HepG2 (cell line): Measurements from ENCODE around the gene STEAP1. TPM values are rescaled to one million over a fixed set of nuclear protein-coding genes. Genes with fewer than 3 reads are reported as not detected.

Experiments used
- AHR ChIP-seq: IDR thresholded peaks from 2 replicates; pipeline ENCODE4 v1.6.1; 2018; ENCODE audit warnings: missing genetic modification reagents, missing compliant biosample characterization
- ARID5B ChIP-seq: IDR thresholded peaks from 2 replicates; pipeline ENCODE4 v1.4.0; 2020; ENCODE audit warnings: mild to moderate bottlenecking, missing genetic modification reagents
- ARNTL ChIP-seq: sonication (generic); formaldehyde crosslinking; IDR thresholded peaks from 2 replicates; pipeline ENCODE4 v1.4.0; 2020; ENCODE audit warnings: mild to moderate bottlenecking, missing genetic modification reagents
- DNMT3B ChIP-seq: conservative IDR thresholded peaks from 2 replicates; pipeline ENCODE4 v1.6.1; 2016; ENCODE audit warnings: missing biosample characterization, control low read depth
- EED ChIP-seq: sonication (generic); formaldehyde crosslinking; IDR thresholded peaks from 2 replicates; pipeline ENCODE4 v1.5.0; 2020; ENCODE audit warnings: mild to moderate bottlenecking, missing genetic modification reagents
- HES4 ChIP-seq: sonication (generic); formaldehyde crosslinking; IDR thresholded peaks from 2 replicates; pipeline ENCODE4 v1.9.0; 2021; ENCODE audit warnings: mild to moderate bottlenecking, missing genetic modification reagents, borderline replicate concordance
- HOXA3 ChIP-seq: sonication (generic); formaldehyde crosslinking; IDR thresholded peaks from 2 replicates; pipeline ENCODE4 v1.5.0; 2020; ENCODE audit warnings: missing genetic modification reagents
- MED1 ChIP-seq: sonication (generic); formaldehyde crosslinking; IDR thresholded peaks from 2 replicates; pipeline ENCODE4 v1.4.0; 2020; ENCODE audit warnings: missing genetic modification reagents
- NR2F2 ChIP-seq: IDR thresholded peaks from 2 replicates; pipeline ENCODE4 v1.6.1; 2012; ENCODE audit warnings: low read depth, inconsistent platforms, borderline replicate concordance
- SP140L ChIP-seq: sonication (generic); formaldehyde crosslinking; IDR thresholded peaks from 2 replicates; pipeline ENCODE4 v1.4.0; 2020; ENCODE audit warnings: missing genetic modification reagents, borderline replicate concordance
- TFE3 ChIP-seq: IDR thresholded peaks from 2 replicates; pipeline ENCODE4 v1.6.1; 2016
- ZBTB20 ChIP-seq: sonication (generic); formaldehyde crosslinking; IDR thresholded peaks from 2 replicates; pipeline ENCODE4 v1.8.1; 2023; ENCODE audit warnings: missing genetic modification reagents, low read depth, mild to moderate bottlenecking, borderline replicate concordance
- ZNF296 ChIP-seq: sonication (generic); formaldehyde crosslinking; conservative IDR thresholded peaks from 2 replicates; pipeline ENCODE4 v1.5.0; 2020; ENCODE audit warnings: mild to moderate bottlenecking, missing genetic modification reagents
- ZNF558 ChIP-seq: sonication (generic); formaldehyde crosslinking; IDR thresholded peaks from 2 replicates; pipeline ENCODE4 v1.9.0; 2022; ENCODE audit warnings: mild to moderate bottlenecking, missing genetic modification reagents, borderline replicate concordance
- ZNF672 ChIP-seq: sonication (generic); formaldehyde crosslinking; IDR thresholded peaks from 2 replicates; pipeline ENCODE4 v1.8.1; 2022; ENCODE audit warnings: missing genetic modification reagents
- ZNF737 ChIP-seq: sonication (generic); formaldehyde crosslinking; IDR thresholded peaks from 2 replicates; pipeline ENCODE4 v1.5.0; 2020; ENCODE audit warnings: missing genetic modification reagents, mild to moderate bottlenecking, borderline replicate concordance
- ZNF816 ChIP-seq: sonication (generic); formaldehyde crosslinking; IDR thresholded peaks from 2 replicates; pipeline ENCODE4 v1.8.0; 2022; ENCODE audit warnings: missing genetic modification reagents, mild to moderate bottlenecking, borderline replicate concordance
- polyA plus RNA-seq, 8 experiments: library from polyadenylated mRNA; depleted of rRNA in 3 of 8; stranded (reverse) in 7 of 8; unstranded in 1 of 8; fragments of >200 nt; fragmentation: Illumina TruSeq in 4 of 8; extraction: Trizol in 4 of 8; gene quantifications; 2 replicates each; pipeline versions ENCODE4 v1.2.1 to v1.2.3, GENCODE V29; 2011 to 2016; ENCODE audit warnings: low read depth in 4 of 8, missing spikeins in 1 of 8, mixed read lengths in 1 of 8; ENCODE audit not compliant: insufficient read depth in 1 of 8
- total RNA-seq, 5 experiments: library from RNA; depleted of rRNA; stranded (reverse); fragments of >200 nt; fragmentation: Illumina TruSeq; extraction: Trizol; gene quantifications; 2 replicates each; pipeline ENCODE4 v1.2.3, GENCODE V29; 2016; ENCODE audit warnings: low read depth in 1 of 5
- TF ChIP-seq, protein P1 (sequence below): sonication (generic); formaldehyde crosslinking; IDR thresholded peaks from 2 replicates; pipeline ENCODE4 v1.5.0; 2020; ENCODE audit warnings: missing genetic modification reagents
- TF ChIP-seq, protein P2 (sequence below): sonication (generic); formaldehyde crosslinking; IDR thresholded peaks from 2 replicates; pipeline ENCODE4 v1.8.1; 2023; ENCODE audit warnings: mild to moderate bottlenecking, missing genetic modification reagents, borderline replicate concordance
- TF ChIP-seq, protein P3 (sequence below): IDR thresholded peaks from 2 replicates; pipeline ENCODE4 v1.6.1; 2016; ENCODE audit warnings: control low read depth

Gene STEAP1
- total and polyA plus RNA-seq, 2 of the 13 experiments (the other 11 are each of a cell fraction or from before 2014, with no cell fraction given): 23.2 to 24.2 TPM

- TF ChIP-seq TFE3 (CRISPR knock-in tag) (no peak), DNMT3B (CRISPR knock-in tag) (no peak), ZNF296 (no peak), ZBTB20 (peak; percentile 46; the same call in 1 of the 2 replicates), ZNF672 (peak; percentile 88), ZNF816 (CRISPR knock-in tag) (no peak), NR2F2 (no peak), AHR (CRISPR knock-in tag) (no peak), HES4 (peak; percentile 74), MED1 (CRISPR knock-in tag) (peak; percentile 59; the same call in 1 of the 2 replicates), ARID5B (CRISPR knock-in tag) (peak; percentile 81), HOXA3 (peak; percentile 80), ZNF558 (CRISPR knock-in tag) (peak; percentile 82), SP140L (CRISPR knock-in tag) (no peak), ARNTL (no peak; the same call in 1 of the 2 replicates), ZNF737 (CRISPR knock-in tag) (no peak; the same call in 1 of the 2 replicates), EED (CRISPR knock-in tag) (peak; percentile 91; the same call in 1 of the 2 replicates)
- TF ChIP-seq, protein P1, sequence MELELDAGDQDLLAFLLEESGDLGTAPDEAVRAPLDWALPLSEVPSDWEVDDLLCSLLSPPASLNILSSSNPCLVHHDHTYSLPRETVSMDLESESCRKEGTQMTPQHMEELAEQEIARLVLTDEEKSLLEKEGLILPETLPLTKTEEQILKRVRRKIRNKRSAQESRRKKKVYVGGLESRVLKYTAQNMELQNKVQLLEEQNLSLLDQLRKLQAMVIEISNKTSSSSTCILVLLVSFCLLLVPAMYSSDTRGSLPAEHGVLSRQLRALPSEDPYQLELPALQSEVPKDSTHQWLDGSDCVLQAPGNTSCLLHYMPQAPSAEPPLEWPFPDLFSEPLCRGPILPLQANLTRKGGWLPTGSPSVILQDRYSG (CRISPR knock-in tag): 0 out of 2 replicates have a peak, but pooled peaks have one; percentile 21
- TF ChIP-seq, protein P2, sequence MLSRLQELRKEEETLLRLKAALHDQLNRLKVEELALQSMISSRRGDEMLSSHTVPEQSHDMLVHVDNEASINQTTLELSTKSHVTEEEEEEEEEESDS: no peak
- TF ChIP-seq, protein P3, sequence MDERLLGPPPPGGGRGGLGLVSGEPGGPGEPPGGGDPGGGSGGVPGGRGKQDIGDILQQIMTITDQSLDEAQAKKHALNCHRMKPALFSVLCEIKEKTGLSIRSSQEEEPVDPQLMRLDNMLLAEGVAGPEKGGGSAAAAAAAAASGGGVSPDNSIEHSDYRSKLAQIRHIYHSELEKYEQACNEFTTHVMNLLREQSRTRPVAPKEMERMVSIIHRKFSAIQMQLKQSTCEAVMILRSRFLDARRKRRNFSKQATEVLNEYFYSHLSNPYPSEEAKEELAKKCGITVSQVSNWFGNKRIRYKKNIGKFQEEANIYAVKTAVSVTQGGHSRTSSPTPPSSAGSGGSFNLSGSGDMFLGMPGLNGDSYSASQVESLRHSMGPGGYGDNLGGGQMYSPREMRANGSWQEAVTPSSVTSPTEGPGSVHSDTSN (CRISPR knock-in tag): no peak
These were observed 57.3 kb downstream of the STEAP1 start, which contains the start of gene STEAP2 (continued) for GRCh38 chr7:90211391-90212148.
